H1 (cell line): ENCODE data around the gene ADGRV1. TPM values are rescaled to one million over a fixed set of nuclear protein-coding genes. Genes with fewer than 3 reads are reported as not detected.

ENCODE experiments used
- ASH2L ChIP-seq: fragments of 200-600, 300-600 bp; sonication (generic); IDR thresholded peaks from one replicate; pipeline ENCODE4 v1.7.1; 2017; ENCODE audit warnings: low read length
- ATF2 ChIP-seq: IDR thresholded peaks from 2 replicates; pipeline ENCODE4 v1.6.1; 2012; ENCODE audit warnings: low read length, inconsistent platforms
- CHD2 ChIP-seq: IDR thresholded peaks from 2 replicates; pipeline ENCODE4 v1.6.1; 2012; ENCODE audit warnings: low read length, improper control_type of control experiment
- CHD7 ChIP-seq: fragments of 300-600 bp; sonication (generic); IDR thresholded peaks from 2 replicates; pipeline ENCODE4 v1.7.1; 2012; ENCODE audit warnings: low read length, moderate library complexity, mild to moderate bottlenecking, inconsistent platforms; ENCODE audit not compliant: insufficient replicate concordance
- CTBP2 ChIP-seq: IDR thresholded peaks from 2 replicates; pipeline ENCODE4 v1.7.0; 2011; ENCODE audit warnings: borderline replicate concordance, mild to moderate bottlenecking, moderate library complexity, mixed read lengths, low read length; ENCODE audit not compliant: insufficient read depth, insufficient read length
- GABPA ChIP-seq: IDR thresholded peaks from 2 replicates; pipeline ENCODE4 v1.6.1; 2011; ENCODE audit warnings: mild to moderate bottlenecking, low read length, moderate library complexity, borderline replicate concordance; ENCODE audit not compliant: insufficient read depth
- MAFK ChIP-seq: IDR thresholded peaks from 2 replicates; pipeline ENCODE4 v1.6.1; 2012; ENCODE audit warnings: low read depth, mild to moderate bottlenecking, improper control_type of control experiment, low read length
- SIRT6 ChIP-seq: IDR thresholded peaks from one replicate; pipeline ENCODE4 v1.7.1; 2012; ENCODE audit warnings: low read length, inconsistent platforms
- YY1 ChIP-seq: IDR thresholded peaks from 2 replicates; pipeline ENCODE4 v1.6.1; 2011; ENCODE audit warnings: low read depth, mild to moderate bottlenecking, low read length
- polyA plus RNA-seq, 7 experiments: library from polyadenylated mRNA; depleted of rRNA in 3 of 7; stranded (reverse) in 5 of 7; unstranded in 2 of 7; fragments of >200 nt in 5 of 7; fragments of 200-250 nt in 2 of 7; gene quantifications; 1 replicate in 5 of 7; 2 replicates in 1 of 7; 4 replicates in 1 of 7; pipeline versions ENCODE4 v1.2.1 to v1.2.3, GENCODE V29; 2011 to 2013; ENCODE audit warnings: missing spikeins in 2 of 7, mixed read lengths in 2 of 7
- total RNA-seq: library from RNA; stranded (reverse); fragmentation: NEBNext Ultra II Directional; extraction: Animal tissue kit (Norgen Biotek cat#: 25700); gene quantifications from 2 replicates; pipeline ENCODE4 v1.2.1, GENCODE V29; 2021

ADGRV1 gene
- total and polyA plus RNA-seq, 2 of the 8 experiments (the other 6 are each of a cell fraction or from before 2014, with no cell fraction given): 53.1 to 62.2 TPM

DNA sequence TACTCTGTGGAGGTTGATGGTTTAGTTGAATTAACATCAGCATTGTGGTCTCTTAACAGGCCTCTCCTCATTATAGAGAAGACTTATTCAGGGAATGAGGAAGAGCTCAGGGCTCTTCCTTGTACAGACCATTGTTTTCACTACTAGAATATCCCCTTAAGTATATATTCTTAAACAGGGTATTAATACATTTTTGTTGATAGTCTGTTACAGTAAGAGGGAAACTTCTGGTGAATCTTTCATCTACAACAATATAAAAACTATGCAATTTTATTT lies 330.7 kb downstream of the ADGRV1 start (continued):
- TF ChIP-seq CHD7 (no peak), GABPA (no peak), YY1 (no peak), MAFK (no peak), CHD2 (no peak), CTBP2 (no peak), ATF2 (no peak), ASH2L (no peak), SIRT6 (no peak)
